Mesothelial cell of epicardium (in vitro differentiated cells): ENCODE measurements around the gene MYO5B. TPM values are rescaled to one million over a fixed set of nuclear protein-coding genes. Genes with fewer than 3 reads are reported as not detected.

Source experiments
- DNase-seq, 2 experiments: peaks; one replicate each; pipeline ENCODE4 v3.0.0; 2021; ENCODE audit warnings: low spot score in 2 of 2; ENCODE audit not compliant: unreplicated experiment in 2 of 2
- H3K27ac Mint-ChIP-seq: 2 replicates; pipeline ENCODE4 v1.8.0; 2021; ENCODE audit warnings: mixed read lengths
- H3K27me3 Mint-ChIP-seq: 2 replicates; pipeline ENCODE4 v1.8.0; 2021; ENCODE audit warnings: low read depth, mixed read lengths
- H3K36me3 Mint-ChIP-seq: 2 replicates; pipeline ENCODE4 v1.8.0; 2021; ENCODE audit warnings: mixed read lengths
- H3K4me1 Mint-ChIP-seq: 2 replicates; pipeline ENCODE4 v1.8.0; 2021; ENCODE audit warnings: mixed read lengths
- H3K4me3 Mint-ChIP-seq: 2 replicates; pipeline ENCODE4 v1.8.0; 2021; ENCODE audit warnings: mild to moderate bottlenecking, moderate library complexity, mixed read lengths
- H3K9me3 Mint-ChIP-seq: 2 replicates; pipeline ENCODE4 v1.8.0; 2021; ENCODE audit warnings: mixed read lengths
- total RNA-seq: library from RNA; stranded (reverse); gene quantifications from 3 replicates; pipeline ENCODE4 v1.2.1, GENCODE V29; 2021
- TF ChIP-seq, protein P1 (sequence below): fragments of 200-600 bp; sonication (generic); IDR thresholded peaks from one replicate; pipeline ENCODE4 v1.5.0; 2021; ENCODE audit warnings: antibody characterized with exemption; ENCODE audit not compliant: unreplicated experiment

MYO5B gene
- total RNA-seq, 1 donor from 2014 or later: 15.1 TPM

DNA sequence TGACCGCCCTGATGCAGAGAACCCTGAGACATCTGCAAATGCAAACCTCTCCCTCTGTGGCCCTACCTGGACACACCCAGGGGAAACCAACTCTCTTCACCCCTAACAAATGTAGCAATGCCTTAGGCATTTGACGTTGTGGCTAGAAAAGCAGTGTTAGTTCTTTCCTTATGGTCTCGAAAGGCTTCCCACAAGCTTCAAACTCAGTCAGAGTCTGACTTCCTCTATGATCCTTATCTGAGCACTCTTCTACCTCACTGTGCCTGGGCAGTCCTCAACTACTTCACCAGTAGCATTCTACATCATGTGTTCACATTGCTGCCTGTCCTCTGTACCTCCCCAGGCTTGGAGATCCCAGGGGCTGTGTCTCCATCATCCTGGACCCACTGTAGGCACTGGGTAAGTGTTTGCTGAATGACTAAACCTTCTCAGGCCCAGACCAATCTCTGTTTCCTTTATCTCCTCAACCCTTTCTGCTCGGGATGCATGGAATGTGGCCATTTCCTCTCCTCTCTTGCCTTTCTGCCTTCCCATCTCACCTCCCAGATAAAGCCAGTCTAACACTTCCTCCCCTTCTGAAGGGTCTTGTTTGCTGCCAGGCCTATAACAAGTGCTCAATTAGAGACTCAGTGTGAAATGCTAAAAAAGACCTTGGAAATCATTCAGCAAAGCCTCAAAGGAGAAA lies 289.9 kb downstream of the MYO5B start:
- H3K27ac Mint-ChIP-seq: no peak overlapping the region
- no peak overlapping the region for H3K4me3 Mint-ChIP-seq
- peaks cover 14% of the 10 kb centered on the region for H3K36me3 Mint-ChIP-seq
- DNase-seq: no peak
- no peaks in the 10 kb centered on the region for H3K9me3 Mint-ChIP-seq
- no peaks in the 10 kb centered on the region for H3K4me1 Mint-ChIP-seq
- TF ChIP-seq, protein P1, sequence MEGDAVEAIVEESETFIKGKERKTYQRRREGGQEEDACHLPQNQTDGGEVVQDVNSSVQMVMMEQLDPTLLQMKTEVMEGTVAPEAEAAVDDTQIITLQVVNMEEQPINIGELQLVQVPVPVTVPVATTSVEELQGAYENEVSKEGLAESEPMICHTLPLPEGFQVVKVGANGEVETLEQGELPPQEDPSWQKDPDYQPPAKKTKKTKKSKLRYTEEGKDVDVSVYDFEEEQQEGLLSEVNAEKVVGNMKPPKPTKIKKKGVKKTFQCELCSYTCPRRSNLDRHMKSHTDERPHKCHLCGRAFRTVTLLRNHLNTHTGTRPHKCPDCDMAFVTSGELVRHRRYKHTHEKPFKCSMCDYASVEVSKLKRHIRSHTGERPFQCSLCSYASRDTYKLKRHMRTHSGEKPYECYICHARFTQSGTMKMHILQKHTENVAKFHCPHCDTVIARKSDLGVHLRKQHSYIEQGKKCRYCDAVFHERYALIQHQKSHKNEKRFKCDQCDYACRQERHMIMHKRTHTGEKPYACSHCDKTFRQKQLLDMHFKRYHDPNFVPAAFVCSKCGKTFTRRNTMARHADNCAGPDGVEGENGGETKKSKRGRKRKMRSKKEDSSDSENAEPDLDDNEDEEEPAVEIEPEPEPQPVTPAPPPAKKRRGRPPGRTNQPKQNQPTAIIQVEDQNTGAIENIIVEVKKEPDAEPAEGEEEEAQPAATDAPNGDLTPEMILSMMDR: no peak
- H3K27me3 Mint-ChIP-seq: no peaks in the 10 kb centered on the region

DNA sequence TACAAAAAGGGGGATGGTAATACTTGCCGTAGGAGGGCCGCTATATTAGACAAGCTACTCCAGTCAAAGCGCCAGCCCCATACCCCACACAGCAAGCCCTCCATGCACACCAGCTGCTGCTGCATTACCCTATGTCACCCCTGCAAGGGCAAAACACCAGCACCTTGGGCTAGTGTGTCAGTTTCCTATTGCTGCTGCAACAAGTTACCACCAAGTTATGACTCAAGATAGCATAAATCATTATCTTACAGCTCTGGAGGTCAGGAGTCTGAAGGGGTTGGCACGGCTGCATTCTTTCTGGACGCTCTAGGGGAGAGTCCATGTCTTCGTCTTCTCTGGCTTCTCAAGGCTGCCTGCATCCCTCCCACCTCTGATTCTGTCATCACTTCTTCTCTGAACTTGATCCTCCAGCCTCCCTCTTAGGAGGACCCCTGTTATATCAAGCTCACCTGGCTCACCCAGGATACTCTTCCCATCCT lies 293.0 kb downstream of the MYO5B start:
- no peak for DNase-seq
- Mint-ChIP-seq H3K27ac (no peak overlapping the region), H3K9me3 (no peaks in the 10 kb centered on the region), H3K27me3 (no peaks in the 10 kb centered on the region), H3K4me3 (no peak overlapping the region), H3K36me3 (peaks cover 14% of the 10 kb centered on the region), H3K4me1 (no peaks in the 10 kb centered on the region)
- TF ChIP-seq, protein P1: no peak

DNA sequence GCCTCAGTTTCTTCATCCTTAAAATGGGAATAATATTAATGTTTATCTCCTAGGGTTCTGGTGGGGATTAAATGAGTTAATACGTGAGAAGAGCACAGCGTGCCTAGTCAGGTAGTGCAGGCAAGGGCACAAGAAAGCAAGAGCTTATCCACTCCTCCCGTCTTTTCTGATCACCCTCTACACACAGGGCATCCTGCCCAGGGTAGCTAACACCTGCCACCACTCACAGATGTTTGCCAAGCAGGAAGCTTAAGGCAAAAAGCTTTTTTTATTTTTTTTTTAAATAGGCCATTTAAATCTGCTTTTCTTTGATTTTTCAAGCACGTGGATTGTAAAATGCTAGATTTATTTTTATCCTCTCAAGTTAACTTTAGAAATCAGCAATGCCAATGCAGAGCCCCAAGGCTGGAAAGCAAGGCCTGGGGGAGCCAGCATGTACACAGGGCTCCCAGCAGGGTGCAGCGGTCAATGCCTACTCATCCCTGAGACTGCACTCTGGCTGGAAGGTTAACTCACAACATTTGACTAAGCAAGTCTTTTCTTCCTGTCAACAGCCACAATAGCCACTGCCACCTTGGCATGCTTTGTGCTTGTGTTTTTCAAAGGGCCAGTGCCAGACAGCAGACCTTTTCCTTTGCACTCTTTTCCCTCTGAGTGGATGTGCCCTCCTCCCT lies 295.2 kb downstream of the MYO5B start:
- Mint-ChIP-seq H3K4me3 (no peak overlapping the region), H3K4me1 (no peaks in the 10 kb centered on the region), H3K27me3 (no peaks in the 10 kb centered on the region), H3K9me3 (no peaks in the 10 kb centered on the region), H3K27ac (no peak overlapping the region), H3K36me3 (peaks cover 14% of the 10 kb centered on the region)
- no peak for DNase-seq
- TF ChIP-seq, protein P1: no peak

DNA sequence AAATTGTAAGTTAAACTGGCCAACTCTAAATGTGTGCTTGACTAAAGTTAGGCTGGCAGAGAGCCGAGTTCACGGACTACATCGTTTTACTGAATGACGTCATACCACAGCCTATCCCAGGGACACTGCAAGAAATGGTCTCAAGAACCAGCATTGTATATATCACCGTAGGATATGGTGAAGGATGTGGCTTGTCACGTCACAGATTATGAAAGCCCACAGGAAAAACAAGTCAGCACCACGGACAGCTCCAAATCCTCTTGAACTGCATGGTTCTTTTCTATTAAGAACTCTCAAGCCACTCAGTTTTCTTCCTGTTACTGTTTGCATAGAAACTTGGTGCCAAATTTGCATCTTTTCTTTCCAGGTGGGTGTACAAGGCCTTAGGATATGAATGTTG lies 296.5 kb downstream of the MYO5B start:
- TF ChIP-seq, protein P1: no peak
- Mint-ChIP-seq H3K27me3 (no peaks in the 10 kb centered on the region), H3K4me3 (no peak overlapping the region), H3K36me3 (peaks cover 5% of the 10 kb centered on the region), H3K4me1 (no peaks in the 10 kb centered on the region), H3K27ac (no peak overlapping the region), H3K9me3 (no peaks in the 10 kb centered on the region)
- peak; percentile 38 to 80 for DNase-seq

DNA sequence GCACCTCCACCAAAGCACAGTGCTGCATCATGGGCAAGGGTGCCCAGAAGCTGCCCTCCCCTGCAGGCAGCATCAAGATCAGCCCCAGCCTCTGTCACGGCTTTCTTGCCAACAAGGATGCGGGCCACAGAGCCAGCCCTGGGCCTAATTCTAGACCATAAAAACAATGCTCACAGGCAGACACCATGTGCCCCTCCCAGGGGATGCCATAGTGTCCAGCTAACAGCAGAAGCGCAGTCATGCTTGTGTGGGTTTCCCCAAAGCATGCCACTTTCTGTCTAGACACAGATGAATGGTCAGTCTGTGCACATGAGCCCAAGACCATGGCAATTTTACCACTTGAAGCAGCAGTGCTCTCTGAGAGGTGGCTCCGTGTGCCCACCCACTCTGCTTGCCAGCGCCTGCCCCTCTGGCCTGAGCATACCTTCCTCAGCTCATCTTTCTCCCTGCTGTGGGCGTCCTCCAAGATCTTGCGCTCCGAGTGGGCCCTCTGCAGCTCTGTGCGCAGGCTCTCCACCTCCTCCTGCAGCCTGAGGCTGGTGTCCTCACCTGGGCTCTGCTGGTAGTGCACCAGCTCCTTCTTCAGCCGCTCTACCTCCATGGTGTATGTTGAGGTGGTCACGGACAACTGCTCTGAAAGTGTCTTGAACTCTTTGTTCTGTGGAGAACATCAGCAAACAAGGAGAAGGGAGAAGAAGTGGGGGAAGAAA lies 300.3 kb downstream of the MYO5B start:
- no peak for DNase-seq
- H3K27me3 Mint-ChIP-seq: no peaks in the 10 kb centered on the region
- no peak overlapping the region for H3K4me3 Mint-ChIP-seq
- no peak overlapping the region for H3K27ac Mint-ChIP-seq
- H3K9me3 Mint-ChIP-seq: no peaks in the 10 kb centered on the region
- TF ChIP-seq, protein P1: no peak
- H3K36me3 Mint-ChIP-seq: peaks cover 3% of the 10 kb centered on the region
- H3K4me1 Mint-ChIP-seq: no peaks in the 10 kb centered on the region
